ENCODE results near the gene MLIP.

MLIP gene

GRCh38 chr6:54096811-54097210 lies 14.4 kb upstream of the MLIP start:
- in situ Hi-C loops (cut with MboI; ENCODE audit: low sequenced_read_pairs) = no loop called here

- in situ Hi-C loops (cut with MboI; ENCODE audit: low sequenced_read_pairs) = no loop called here
Measured at GRCh38 chr6:54097753-54098152, 13.5 kb upstream of the MLIP start.

GRCh38 chr6:54098450-54099044 lies 12.7 kb upstream of the MLIP start:
- in situ Hi-C loops (cut with MboI; ENCODE audit: low sequenced_read_pairs) = no loop called here

GRCh38 chr6:54099225-54099624 lies 12.0 kb upstream of the MLIP start:
- in situ Hi-C loops (cut with MboI; ENCODE audit: low sequenced_read_pairs) = no loop called here

GRCh38 chr6:54100411-54101006 lies 10.7 kb upstream of the MLIP start:
- in situ Hi-C loops (cut with MboI; ENCODE audit: low sequenced_read_pairs) = no loop called here

GRCh38 chr6:54102238-54102637 lies 9.0 kb upstream of the MLIP start:
- in situ Hi-C loops (cut with MboI; ENCODE audit: low sequenced_read_pairs) = no loop called here

- in situ Hi-C loops (cut with MboI; ENCODE audit: low sequenced_read_pairs) = no loop called here
Measured at GRCh38 chr6:54103497-54103896, 7.7 kb upstream of the MLIP start.

- in situ Hi-C loops (cut with MboI; ENCODE audit: low sequenced_read_pairs) = no loop called here
Measured at GRCh38 chr6:54106727-54107126, 4.5 kb upstream of the MLIP start.

GRCh38 chr6:54107470-54108090 lies 3.7 kb upstream of the MLIP start:
- in situ Hi-C loops (cut with MboI; ENCODE audit: low sequenced_read_pairs) = no loop called here

GRCh38 chr6:54108271-54108670 lies 3.0 kb upstream of the MLIP start:
- in situ Hi-C loops (cut with MboI; ENCODE audit: low sequenced_read_pairs) = no loop called here

GRCh38 chr6:54109586-54109985 lies 1.7 kb upstream of the MLIP start:
- in situ Hi-C loops (cut with MboI; ENCODE audit: low sequenced_read_pairs) = no loop called here

GRCh38 chr6:54112151-54112650 lies 958 bp downstream of the MLIP start:
- in situ Hi-C loops (cut with MboI; ENCODE audit: low sequenced_read_pairs) = no loop called here

GRCh38 chr6:54114991-54115390 lies 3.7 kb downstream of the MLIP start:
- in situ Hi-C loops (cut with MboI; ENCODE audit: low sequenced_read_pairs) = no loop called here

GRCh38 chr6:54115966-54116365 lies 4.7 kb downstream of the MLIP start:
- in situ Hi-C loops (cut with MboI; ENCODE audit: low sequenced_read_pairs) = no loop called here

- in situ Hi-C loops (cut with MboI; ENCODE audit: low sequenced_read_pairs) = no loop called here
Measured at GRCh38 chr6:54118117-54118516, 6.9 kb downstream of the MLIP start.

- in situ Hi-C loops (cut with MboI; ENCODE audit: low sequenced_read_pairs) = no loop called here
Measured at GRCh38 chr6:54125493-54125892, 14.2 kb downstream of the MLIP start.

GRCh38 chr6:54130179-54130578 lies 18.9 kb downstream of the MLIP start:
- in situ Hi-C loops (cut with MboI; ENCODE audit: low sequenced_read_pairs) = no loop called here

GRCh38 chr6:54132587-54132986 lies 21.3 kb downstream of the MLIP start:
- in situ Hi-C loops (cut with MboI; ENCODE audit: low sequenced_read_pairs) = no loop called here

- in situ Hi-C loops (cut with MboI; ENCODE audit: low sequenced_read_pairs) = no loop called here
Measured at GRCh38 chr6:54133186-54133585, 21.9 kb downstream of the MLIP start.

- in situ Hi-C loops (cut with MboI; ENCODE audit: low sequenced_read_pairs) = no loop called here
Measured at GRCh38 chr6:54134935-54135334, 23.7 kb downstream of the MLIP start.

- in situ Hi-C loops (cut with MboI; ENCODE audit: low sequenced_read_pairs) = no loop called here
Measured at GRCh38 chr6:54135665-54136369, 24.6 kb downstream of the MLIP start.

- in situ Hi-C loops (cut with MboI; ENCODE audit: low sequenced_read_pairs) = no loop called here
Measured at GRCh38 chr6:54138795-54139194, 27.6 kb downstream of the MLIP start.

All from HL-60/S4 treated with retinoic acid at 250 ng/mL for 4 days and 3 days (cell line).